Erythroblast (primary cell): ENCODE measurements around the gene SMU1.

Experiments used
- GATA1 ChIP-seq: IDR thresholded peaks from 2 replicates; pipeline ENCODE4 v1.6.1; 2011; ENCODE audit warnings: low read depth, mild to moderate bottlenecking, control low read depth, low read length, moderate library complexity
- POLR2A ChIP-seq: IDR thresholded peaks from 2 replicates; pipeline ENCODE4 v1.6.1; 2011; ENCODE audit warnings: mild to moderate bottlenecking, low read length

DNA sequence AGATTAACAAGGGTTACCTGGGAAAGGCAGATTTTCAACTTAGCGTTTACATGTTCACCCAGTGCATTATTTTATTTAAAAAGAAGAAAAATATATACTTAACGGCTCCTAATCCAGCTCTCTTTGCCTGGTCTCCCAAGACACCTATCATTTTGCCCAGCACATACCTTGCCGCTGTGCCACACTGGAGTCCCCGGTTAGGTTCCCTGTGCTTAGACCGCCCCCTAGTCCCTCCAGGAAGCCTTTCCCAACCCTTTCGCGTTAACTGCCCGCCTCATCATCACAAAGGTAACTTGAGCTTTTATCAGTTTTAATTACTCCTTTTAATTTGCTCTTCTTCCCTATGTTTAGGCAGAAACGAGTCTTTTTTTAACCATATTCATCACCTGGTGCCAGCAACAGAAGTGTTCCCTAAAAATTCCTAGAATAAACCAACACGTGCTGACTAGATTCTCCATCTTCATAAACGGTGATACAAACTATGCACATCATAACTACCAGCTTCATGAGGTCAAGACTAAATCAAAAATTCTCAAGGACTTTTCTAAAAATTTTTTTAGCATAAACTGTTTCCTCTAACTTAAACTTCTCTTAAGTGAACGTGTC lies 31.7 kb downstream of the SMU1 start:
- TF ChIP-seq POLR2A: no peak
- TF ChIP-seq GATA1: no peak
